CD4-positive, alpha-beta T cell treated with Interleukin-2 at 100 ng/mL for 4 hours (primary cell): ENCODE measurements around the gene RXRB.

Source experiments
- DNase-seq: peaks from one replicate; pipeline ENCODE4 v3.0.0-alpha.2; 2020; ENCODE audit warnings: low spot score

The RXRB gene

DNA sequence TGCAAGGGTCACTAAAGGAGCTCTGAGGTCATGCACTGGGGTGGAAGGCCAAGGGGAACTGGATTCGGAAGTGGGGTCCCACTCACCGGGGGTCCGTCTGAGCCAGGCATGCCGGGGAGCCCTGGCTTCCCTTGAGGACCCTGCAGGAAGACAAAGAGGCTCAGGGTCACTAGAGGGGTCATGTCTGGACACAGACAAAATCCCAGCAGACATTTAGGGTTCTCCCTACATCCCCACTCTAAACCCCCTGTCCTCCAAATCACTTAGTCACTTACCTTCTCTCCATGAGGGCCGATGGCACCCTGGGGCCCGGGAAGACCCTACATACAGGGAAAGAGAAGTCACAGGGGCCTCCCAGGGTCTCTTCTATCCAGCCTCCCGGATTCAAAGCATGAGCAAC lies 23.6 kb downstream of the RXRB start:
- DNase-seq, result no peak

GRCh38 chr6:33175436-33176069 lies 24.9 kb downstream of the RXRB start:
- no peak for DNase-seq

GRCh38 chr6:33174784-33175183 lies 25.7 kb downstream of the RXRB start:
- DNase-seq, result no peak

DNA sequence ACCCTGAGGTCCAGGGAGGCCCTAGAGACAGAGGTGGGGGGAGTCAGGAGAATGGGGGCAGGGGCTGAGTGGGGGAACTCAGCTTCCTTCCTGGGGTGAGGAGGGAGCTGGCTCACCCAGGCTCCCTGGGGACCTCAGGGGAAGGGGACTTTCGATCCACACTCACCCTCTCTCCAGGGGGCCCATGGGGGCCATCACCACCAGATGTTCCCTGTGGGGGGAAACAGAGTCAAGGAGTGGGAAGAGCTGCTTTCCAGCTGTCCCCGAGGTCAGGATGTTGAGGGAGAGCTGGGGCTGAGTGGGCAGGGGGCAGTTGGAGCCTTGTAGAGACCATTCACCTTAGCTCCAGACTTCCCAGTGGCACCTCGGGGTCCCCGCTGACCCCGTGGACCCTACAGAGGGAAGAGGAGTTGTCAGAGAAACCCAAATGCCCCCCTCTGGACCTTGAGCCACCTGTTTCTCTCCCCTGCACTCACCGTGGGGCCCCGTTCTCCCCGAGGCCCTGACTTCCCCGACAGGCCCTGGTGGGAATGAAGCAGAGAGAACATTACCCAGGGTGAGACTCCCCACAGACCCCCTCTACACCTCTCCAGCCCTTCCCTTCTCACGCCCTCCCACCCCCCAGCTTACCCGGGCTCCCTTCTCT lies 26.8 kb downstream of the RXRB start:
- no peak for DNase-seq

DNA sequence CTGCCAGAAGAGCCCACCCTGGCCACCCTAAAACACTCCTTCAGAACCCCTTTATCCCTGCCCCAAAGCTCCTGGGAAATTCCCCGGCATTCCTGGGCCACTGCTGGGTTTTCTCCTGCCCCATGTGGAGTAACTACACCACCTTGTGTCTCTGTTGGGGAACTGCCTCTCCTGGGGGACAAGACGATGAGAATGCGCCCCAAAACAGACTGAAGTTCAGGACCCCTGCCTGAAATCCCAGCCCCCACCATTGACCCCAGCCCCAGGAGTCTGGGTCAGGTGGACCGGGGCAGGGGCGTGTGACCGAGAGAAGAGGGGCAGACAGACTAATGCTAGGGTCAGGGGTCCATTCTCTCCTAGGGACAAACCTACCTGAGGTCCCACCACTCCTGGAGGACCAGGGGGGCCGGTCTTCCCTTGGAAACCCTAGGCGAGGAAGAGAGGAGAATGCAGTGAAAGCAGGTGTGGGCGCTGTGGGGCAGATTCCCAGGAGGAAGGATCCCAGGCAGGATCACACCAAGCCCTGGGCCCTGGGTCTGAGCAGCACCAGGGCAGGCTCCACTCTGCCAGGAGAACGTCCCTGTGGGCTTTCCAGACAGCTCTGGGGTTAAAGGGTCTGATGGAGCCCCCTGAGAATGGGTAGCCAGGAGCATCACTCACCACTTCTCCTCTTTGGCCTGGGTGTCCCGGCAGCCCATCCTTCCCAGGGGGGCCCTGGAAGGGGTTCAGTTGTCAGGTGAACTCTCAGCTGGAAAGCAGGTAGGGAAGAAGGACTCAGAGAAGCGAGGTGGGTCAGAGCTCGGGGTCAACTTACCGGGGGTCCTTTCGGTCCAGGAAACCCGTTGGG lies 27.6 kb downstream of the RXRB start:
- DNase-seq, result no peak

GRCh38 chr6:33171880-33172687 lies 28.4 kb downstream of the RXRB start:
- no peak for DNase-seq

GRCh38 chr6:33171016-33171879 lies 29.2 kb downstream of the RXRB start:
- no peak for DNase-seq

DNA sequence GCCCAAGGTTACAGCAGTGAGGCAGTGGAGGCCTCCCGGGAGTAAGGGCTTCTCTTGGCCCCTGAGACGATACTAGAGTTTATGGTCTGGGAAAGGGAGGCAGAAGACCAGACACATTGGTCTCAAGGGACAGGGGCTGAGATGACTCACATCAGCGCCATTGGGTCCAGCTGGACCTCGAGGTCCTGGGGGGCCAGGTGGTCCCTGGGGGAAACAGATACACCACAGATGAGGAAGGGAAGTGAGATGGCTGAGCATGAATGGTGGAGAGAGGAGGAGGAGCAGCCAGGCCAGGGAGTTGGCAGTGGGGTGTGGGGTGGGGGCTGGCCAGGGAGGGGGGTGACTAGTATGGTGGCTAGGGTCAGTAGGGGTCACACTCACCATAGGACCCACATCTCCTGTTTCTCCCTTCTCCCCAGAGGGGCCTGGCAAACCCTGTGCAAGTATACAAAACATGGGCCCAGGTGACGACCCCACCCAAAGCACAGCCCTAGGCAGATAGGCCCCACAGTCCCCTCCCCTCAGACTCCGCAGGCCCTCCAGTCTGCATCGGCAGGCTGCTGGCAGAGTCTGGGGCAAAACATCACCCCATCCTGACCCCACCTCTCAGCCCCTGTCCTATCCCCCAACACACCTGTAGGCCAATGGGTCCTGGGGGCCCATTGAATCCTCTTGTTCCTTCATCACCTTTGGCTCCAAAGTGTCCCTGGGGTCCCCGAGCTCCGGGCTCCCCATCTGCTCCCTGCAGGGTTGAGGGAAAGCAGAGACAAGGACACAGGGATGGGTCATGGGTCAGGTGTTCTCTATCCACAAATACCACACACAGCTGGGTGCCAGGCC lies 30.1 kb downstream of the RXRB start:
- DNase-seq, result no peak

DNA sequence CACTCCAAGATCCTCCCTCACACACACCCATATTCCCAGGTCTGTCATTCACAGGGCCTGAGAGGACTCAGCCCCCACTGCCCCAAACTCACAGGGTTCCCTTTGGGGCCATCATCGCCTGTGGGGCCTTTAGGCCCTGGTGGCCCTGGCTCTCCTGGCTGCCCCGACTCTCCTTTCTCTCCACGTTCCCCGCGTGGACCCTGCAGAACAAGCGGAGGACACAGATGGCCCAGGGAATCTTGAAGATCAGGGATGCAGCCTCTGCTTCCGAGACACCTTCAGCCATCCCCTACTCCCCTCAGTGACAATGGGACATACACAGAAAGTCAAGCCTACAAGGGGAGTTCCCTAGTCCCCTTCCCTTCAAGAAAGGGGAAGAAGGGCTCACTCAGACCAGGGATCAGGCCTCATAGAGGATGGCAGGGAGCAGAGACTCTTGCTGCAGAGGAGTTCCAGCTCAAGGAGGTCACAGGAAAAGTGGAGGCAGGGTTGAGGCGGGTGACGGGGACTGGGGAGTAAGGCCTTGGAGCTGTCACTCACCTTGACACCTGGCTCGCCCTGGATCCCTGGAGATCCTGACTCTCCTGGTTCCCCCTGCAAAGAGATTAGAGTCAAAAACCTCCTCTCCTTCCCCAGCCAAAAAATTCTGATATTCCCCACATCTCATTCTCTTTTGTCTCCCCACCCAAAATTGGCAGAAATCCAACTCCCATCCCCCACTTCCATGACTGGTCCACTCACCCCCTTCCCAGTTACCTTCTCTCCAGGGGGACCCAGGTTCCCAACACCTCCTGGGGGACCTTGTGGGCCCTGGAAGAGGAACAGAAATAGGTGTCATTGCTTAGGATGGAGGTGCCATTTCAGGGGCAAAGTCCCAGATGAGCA lies 30.9 kb downstream of the RXRB start:
- no peak for DNase-seq

GRCh38 chr6:33168639-33169038 lies 31.8 kb downstream of the RXRB start:
- DNase-seq, result no peak

DNA sequence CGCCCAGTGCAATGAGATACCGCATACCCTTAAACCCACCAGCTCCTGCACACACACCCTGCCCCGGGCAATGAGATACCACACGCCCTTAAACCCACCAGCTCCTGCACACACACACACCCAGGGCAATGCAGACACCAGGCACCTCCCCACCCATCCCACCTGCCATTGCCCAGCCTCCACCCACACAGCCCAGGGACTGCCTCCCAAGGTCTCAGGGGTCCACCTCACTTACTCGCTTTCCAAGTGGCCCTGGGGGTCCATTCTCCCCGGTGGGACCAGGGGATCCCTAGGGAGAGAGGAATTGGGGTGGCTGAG lies 32.2 kb downstream of the RXRB start:
- DNase-seq, result no peak

DNA sequence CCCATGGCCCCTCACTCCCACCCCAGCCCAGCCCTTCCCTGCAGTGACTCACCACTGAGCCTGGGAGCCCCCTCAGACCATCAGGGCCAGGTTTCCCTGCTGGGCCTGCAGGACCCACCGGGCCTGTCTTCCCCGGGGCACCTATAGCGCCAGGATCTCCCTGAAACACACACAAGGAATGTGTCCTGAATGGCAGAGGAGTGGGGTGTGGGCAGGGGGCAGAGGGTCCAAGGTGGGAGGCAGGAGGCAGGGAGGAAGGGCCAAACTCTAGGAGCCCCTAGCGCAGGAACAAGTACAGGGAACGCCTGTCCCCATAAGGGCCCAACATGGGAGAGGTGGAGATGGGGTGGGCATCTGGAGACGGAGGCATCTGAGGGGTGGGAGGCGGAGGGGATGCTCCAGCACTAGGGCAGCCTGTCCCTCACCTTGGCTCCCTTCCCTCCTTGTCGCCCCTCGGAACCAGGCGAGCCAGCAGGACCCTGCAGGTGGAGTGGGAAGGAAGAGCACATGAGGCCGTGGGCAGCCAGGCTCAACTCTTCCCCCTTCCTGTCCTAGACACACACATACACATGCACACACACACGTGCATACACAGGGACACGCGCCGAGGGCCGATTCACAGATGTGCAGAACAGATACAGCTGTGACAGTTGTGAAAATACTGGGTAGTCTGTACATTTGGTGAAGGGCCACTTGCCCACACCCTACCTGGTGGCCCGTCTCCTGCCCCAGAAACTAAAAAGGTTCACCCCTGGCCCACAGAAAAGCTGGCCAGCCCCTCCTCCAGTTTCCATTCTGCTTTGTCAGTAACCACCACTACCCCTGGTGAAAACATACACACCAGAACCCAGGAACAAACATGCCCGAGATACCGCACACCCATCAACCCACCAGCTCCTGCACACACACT lies 32.8 kb downstream of the RXRB start:
- no peak for DNase-seq

GRCh38 chr6:33166811-33167210 lies 33.7 kb downstream of the RXRB start:
- DNase-seq, result no peak

DNA sequence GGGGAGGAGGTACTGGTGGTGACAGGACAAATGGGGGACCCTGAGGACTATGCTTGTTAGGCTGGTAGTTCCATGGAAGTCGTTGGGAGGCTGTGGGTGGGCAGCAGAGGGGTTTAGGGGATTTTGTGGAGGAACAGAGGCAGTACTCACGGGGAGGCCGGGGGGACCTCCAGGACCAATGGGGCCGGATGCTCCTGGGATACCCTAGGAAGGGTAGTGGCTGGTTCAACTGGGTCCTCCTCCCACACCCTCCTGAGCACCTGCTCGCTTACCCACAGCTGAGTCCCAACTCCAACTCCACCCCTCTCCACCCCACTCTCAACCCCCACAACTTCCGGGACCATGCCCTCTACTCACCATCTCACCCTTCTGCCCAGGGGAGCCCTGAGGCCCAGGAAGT lies 34.1 kb downstream of the RXRB start:
- no peak for DNase-seq

DNA sequence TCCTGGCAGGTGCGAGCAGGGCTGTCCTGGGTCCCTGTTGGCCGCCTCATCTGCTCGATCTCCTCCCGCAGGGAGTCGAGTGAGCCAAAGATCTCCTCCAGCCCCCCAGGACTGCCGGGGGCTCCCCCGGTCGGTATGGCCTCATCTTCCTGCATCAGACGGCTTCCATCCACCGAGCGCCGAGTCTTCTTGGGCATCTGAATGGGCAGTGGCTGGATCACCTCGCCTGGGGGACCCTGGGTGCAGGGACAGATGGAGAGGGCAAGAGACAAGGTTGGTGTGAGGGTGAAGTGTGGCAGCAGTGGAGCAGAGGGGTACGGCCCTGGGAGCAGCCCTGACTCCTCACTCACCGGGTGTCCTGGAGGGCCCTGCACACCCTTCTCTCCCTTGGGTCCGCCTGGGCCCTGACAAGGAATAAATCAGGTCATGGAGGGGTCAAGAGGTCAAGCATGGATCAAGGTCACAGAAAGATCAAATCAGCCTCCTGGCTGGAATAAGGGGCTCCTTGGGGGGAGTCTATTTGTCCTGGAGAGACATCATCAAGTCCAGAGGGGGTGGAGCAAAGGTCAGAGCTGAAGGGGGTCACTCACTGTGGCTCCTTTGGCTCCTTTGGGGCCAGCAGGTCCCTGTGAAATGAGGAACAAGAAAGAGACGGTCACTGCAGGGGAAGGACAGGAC lies 34.7 kb downstream of the RXRB start:
- no peak for DNase-seq

- DNase-seq, result no peak
Observed at GRCh38 chr6:33164665-33165373, 35.6 kb downstream of the RXRB start.

DNA sequence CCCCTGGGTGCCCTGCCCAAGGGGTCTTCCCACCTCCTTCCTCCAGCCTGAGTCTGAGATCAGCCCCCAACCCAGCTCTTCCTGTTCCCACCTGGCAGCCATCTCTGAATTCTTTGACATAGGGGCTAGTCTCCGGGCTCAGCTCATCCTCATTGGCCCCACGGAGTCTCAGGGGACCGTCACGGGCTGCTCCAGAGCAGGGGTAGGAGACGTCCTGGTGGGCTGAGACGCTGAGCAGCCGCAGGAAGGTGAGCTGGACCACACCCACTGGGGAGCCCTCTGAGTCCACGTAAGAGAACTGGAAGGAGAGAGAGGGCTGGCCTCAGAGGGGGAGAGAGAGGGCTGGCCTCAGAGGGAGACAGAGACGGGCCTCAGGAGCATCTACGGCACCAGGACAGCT lies 36.3 kb downstream of the RXRB start:
- no peak for DNase-seq
